Upper lobe of left lung (tissue), 6 donors: ENCODE data around the gene PLS1. TPM values are rescaled to one million over a fixed set of nuclear protein-coding genes. Genes with fewer than 3 reads are reported as not detected.

Experiments used
- ATAC-seq, 2 donors: fragments of 200-7000 bp; cut with Tn5 transposase; one replicate each; pipeline ENCODE4 v1.9.1; 2022; ENCODE audit warnings: mild to moderate bottlenecking in 2 of 2, moderate library complexity in 2 of 2; ENCODE audit not compliant: low FRiP score in 2 of 2
- DNase-seq, 2 donors: peaks; one replicate each; pipeline ENCODE4 v3.0.0-alpha.2; 2019 to 2020
- H3K27ac ChIP-seq, 4 donors: fragments of 200-600 bp; sonication (generic); one replicate each; pipeline ENCODE4 v1.5.1; 2016 to 2019
- H3K27me3 ChIP-seq, 4 donors: fragments of 200-600 bp; sonication (generic); one replicate each; pipeline ENCODE4 v1.5.1; 2017 to 2019
- H3K36me3 ChIP-seq, 4 donors: fragments of 200-600 bp; sonication (generic); one replicate each; pipeline ENCODE4 v1.5.1; 2016 to 2019
- H3K4me1 ChIP-seq, 4 donors: fragments of 200-600 bp; sonication (generic); one replicate each; pipeline ENCODE4 v1.5.1; 2018 to 2019
- H3K4me3 ChIP-seq, 4 donors: fragments of 200-600 bp; sonication (generic); one replicate each; pipeline ENCODE4 v1.5.1; 2017 to 2019; ENCODE audit warnings: mild to moderate bottlenecking in 2 of 4, moderate library complexity in 1 of 4
- H3K9me3 ChIP-seq, 4 donors: fragments of 200-600 bp; sonication (generic); one replicate each; pipeline ENCODE4 v1.5.1; 2018 to 2019
- CTCF ChIP-seq, 6 experiments: fragments of 450-650 bp in 4 of 6; fragments of 200-600 bp in 2 of 6; sonication (generic) in 2 of 6; IDR thresholded peaks; one replicate each; pipeline ENCODE4 v1.5.1; 2016 to 2019; ENCODE audit warnings: antibody characterized with exemption in 6 of 6
- EP300 ChIP-seq, 4 donors: sonication (generic); formaldehyde crosslinking; IDR thresholded peaks; one replicate each; pipeline ENCODE4 v1.5.1; 2017; ENCODE audit warnings: antibody characterized with exemption in 4 of 4, control low read depth in 2 of 4
- POLR2A ChIP-seq, 4 donors: fragments of 450-650 bp; IDR thresholded peaks; one replicate each; pipeline ENCODE4 v1.5.1; 2016 to 2017; ENCODE audit warnings: antibody characterized with exemption in 4 of 4, mild to moderate bottlenecking in 2 of 4
- POLR2AphosphoS5 ChIP-seq, 2 donors: sonication (generic); formaldehyde crosslinking; IDR thresholded peaks; one replicate each; pipeline ENCODE4 v1.5.1; 2017; ENCODE audit warnings: antibody characterized with exemption in 2 of 2
- whole genome bisulfite sequencing, 2 donors: methylation state at CpG; one replicate each; pipeline ENCODE4 v1.1.5; 2017 to 2018; 5-methylcytosine and 5-hydroxymethylcytosine counted together
- total RNA-seq, 6 donors: library from RNA; depleted of rRNA in 4 of 6; stranded (reverse); fragments of >200 nt in 4 of 6; gene quantifications; one replicate each; pipeline versions ENCODE4 v1.1.0 to v1.2.1, GENCODE V29; 2016 to 2021
- donor health status: DM: no; HTN: no; CAD: no; lungs with moderate emphysema.
- donor health status: DM: no; HTN: yes; CAD: no; lungs with severe emphysema.

PLS1 gene
- total RNA-seq, 6 donors from 2014 or later, result 7.3 to 52.3 (median 21.7) TPM

- H3K4me3 ChIP-seq, result no peak overlapping the region
- no peaks in the 10 kb centered on the region for H3K27me3 ChIP-seq
- DNase-seq (no peak), ATAC-seq (no peak)
- TF ChIP-seq EP300 (IDR thresholded peaks at IDR 0.05), result no peak
- TF ChIP-seq POLR2A (IDR thresholded peaks at IDR 0.05), result no peak
- no peak for TF ChIP-seq CTCF (IDR thresholded peaks at IDR 0.05)
- TF ChIP-seq POLR2AphosphoS5 (IDR thresholded peaks at IDR 0.05), result no peak
- H3K27ac ChIP-seq, result no peak overlapping the region
- no peaks in the 10 kb centered on the region for H3K4me1 ChIP-seq
- H3K9me3 ChIP-seq, result no peaks in the 10 kb centered on the region
- no peaks in the 10 kb centered on the region for H3K36me3 ChIP-seq
- WGBS, 2 donors, result 87 to 91% methylated on average over 2 of the region's 2 CpGs
Observed at GRCh38 chr3:142614059-142614626, 17.9 kb downstream of the PLS1 start.

GRCh38 chr3:142615171-142615570, 19.0 kb downstream of the PLS1 start:
- ATAC-seq (no peak), DNase-seq (no peak)
- Histone ChIP-seq H3K27me3 (no peaks in the 10 kb centered on the region), H3K4me1 (no peaks in the 10 kb centered on the region), H3K27ac (no peak overlapping the region), H3K4me3 (no peak overlapping the region), H3K9me3 (no peaks in the 10 kb centered on the region), H3K36me3 (no peaks in the 10 kb centered on the region)
- no peak for TF ChIP-seq CTCF (IDR thresholded peaks at IDR 0.05)
- TF ChIP-seq POLR2AphosphoS5 (IDR thresholded peaks at IDR 0.05), result no peak
- TF ChIP-seq EP300 (IDR thresholded peaks at IDR 0.05), result no peak
- no peak for TF ChIP-seq POLR2A (IDR thresholded peaks at IDR 0.05)
- WGBS, 2 donors, result 92 to 98% methylated on average over 2 of the region's 2 CpGs

- H3K4me1 ChIP-seq, result no peaks in the 10 kb centered on the region
- H3K9me3 ChIP-seq, result no peaks in the 10 kb centered on the region
- WGBS, 2 donors, result 81 to 92% methylated on average over 3 of the region's 3 CpGs
- no peaks in the 10 kb centered on the region for H3K27me3 ChIP-seq
- no peak overlapping the region for H3K4me3 ChIP-seq
- no peak overlapping the region for H3K27ac ChIP-seq
- TF ChIP-seq POLR2A (IDR thresholded peaks at IDR 0.05) (no peak), CTCF (IDR thresholded peaks at IDR 0.05) (no peak), EP300 (IDR thresholded peaks at IDR 0.05) (no peak), POLR2AphosphoS5 (IDR thresholded peaks at IDR 0.05) (no peak)
- ATAC-seq (no peak), DNase-seq (no peak)
- no peaks in the 10 kb centered on the region for H3K36me3 ChIP-seq
Observed at GRCh38 chr3:142618917-142619461, 22.8 kb downstream of the PLS1 start.

GRCh38 chr3:142622405-142622804, 26.2 kb downstream of the PLS1 start:
- TF ChIP-seq POLR2AphosphoS5 (IDR thresholded peaks at IDR 0.05) (no peak), EP300 (IDR thresholded peaks at IDR 0.05) (no peak), POLR2A (IDR thresholded peaks at IDR 0.05) (no peak), CTCF (IDR thresholded peaks at IDR 0.05) (no peak)

GRCh38 chr3:142623194-142623593, 27.0 kb downstream of the PLS1 start:
- TF ChIP-seq EP300 (IDR thresholded peaks at IDR 0.05), result no peak
- TF ChIP-seq CTCF (IDR thresholded peaks at IDR 0.05), result no peak
- no peak for TF ChIP-seq POLR2A (IDR thresholded peaks at IDR 0.05)
- TF ChIP-seq POLR2AphosphoS5 (IDR thresholded peaks at IDR 0.05), result no peak
- DNase-seq (no peak), ATAC-seq (no peak)
- Histone ChIP-seq H3K4me3 (no peak overlapping the region), H3K36me3 (no peaks in the 10 kb centered on the region), H3K27ac (no peak overlapping the region), H3K9me3 (no peaks in the 10 kb centered on the region), H3K27me3 (no peaks in the 10 kb centered on the region), H3K4me1 (no peaks in the 10 kb centered on the region)

More at GRCh38 chr3:142622405-142622804, 26.2 kb downstream of the PLS1 start:
- H3K9me3 ChIP-seq, result no peaks in the 10 kb centered on the region
- no peaks in the 10 kb centered on the region for H3K36me3 ChIP-seq
- no peak for DNase-seq
- no peak for ATAC-seq
- 94 to 99% methylated on average over 2 of the region's 2 CpGs for WGBS, 2 donors
- H3K4me1 ChIP-seq, result no peaks in the 10 kb centered on the region
- no peak overlapping the region for H3K4me3 ChIP-seq
- no peaks in the 10 kb centered on the region for H3K27me3 ChIP-seq
- H3K27ac ChIP-seq, result no peak overlapping the region
